Measurements from ENCODE around the gene GLIPR1L2.

GLIPR1L2 gene

DNA sequence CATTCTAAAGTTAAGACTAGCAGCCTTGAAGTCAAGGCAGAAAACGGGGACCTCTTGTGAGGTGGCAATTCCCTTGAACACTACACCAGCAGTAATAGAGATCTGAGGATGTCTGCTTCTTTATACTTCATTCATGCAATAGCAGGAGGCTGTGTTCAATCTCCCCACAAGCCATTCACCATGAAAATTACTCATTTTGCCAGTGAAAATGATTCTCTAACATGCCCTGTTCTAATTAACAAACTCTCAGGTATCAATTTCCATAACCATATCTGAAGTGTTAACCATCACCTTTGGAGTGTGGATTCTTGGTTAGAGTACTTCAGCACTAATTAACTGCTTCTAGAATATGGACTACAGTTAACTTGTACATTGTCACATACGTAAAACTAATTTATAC lies 86.2 kb downstream of the GLIPR1L2 start:
- DNase-seq (ENCODE audit: low spot score) = no peak

DNA sequence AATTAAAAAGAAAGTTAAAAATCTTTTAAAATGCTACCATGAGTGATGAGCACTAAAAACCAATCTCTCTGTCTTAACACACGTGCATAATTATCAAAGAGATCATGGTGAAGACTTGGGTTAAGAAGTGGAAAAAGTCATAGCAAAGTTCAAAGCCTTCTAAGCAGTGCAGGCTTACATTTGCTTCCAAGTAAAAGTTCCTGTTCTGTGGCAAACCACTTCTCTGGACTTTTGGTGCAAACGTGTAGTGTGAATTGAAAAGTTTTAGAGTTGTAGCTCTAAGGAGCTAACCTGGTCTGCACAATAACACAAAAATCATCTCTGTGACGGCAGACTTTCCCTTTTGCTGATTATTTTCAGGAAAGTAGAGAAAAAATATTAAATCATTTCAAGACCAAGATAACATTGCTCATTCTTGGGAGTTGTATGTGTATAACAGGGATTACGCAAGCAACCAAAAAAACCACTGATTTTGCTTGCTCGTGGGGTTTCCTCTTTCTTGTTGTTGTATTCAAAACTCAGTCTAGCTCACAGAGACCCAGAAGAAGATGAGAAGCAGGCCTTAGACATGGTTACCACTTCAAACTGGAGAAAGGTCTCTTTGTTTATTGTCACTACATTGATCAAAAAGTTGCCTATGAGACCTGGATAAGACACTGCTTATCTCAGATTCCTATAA lies 87.4 kb downstream of the GLIPR1L2 start:
- no peak for DNase-seq (ENCODE audit: low spot score)

DNA sequence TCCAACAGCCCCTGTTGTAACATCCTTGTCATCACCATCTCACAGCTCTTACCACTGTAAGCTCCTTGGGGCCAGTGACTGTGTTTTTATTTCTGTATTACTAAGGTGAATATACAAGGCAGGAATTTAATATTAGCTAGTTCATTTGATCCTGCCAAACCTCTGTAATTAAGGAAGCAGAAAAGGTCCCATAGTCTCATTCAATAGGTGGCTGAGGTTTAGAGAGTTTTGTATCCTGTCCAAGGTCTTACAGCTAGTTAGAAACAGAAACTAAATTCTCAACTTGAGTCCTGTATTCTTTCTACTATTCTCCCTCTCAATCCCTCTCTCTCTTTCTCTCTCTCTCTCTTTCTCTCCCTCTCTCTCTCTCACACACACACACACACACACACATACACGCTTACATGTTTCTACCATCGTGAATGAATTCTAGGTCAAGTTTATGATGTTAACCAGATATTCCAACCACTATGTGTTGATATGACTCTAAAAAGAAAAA lies 89.1 kb downstream of the GLIPR1L2 start:
- no peak for DNase-seq (ENCODE audit: low spot score)

DNA sequence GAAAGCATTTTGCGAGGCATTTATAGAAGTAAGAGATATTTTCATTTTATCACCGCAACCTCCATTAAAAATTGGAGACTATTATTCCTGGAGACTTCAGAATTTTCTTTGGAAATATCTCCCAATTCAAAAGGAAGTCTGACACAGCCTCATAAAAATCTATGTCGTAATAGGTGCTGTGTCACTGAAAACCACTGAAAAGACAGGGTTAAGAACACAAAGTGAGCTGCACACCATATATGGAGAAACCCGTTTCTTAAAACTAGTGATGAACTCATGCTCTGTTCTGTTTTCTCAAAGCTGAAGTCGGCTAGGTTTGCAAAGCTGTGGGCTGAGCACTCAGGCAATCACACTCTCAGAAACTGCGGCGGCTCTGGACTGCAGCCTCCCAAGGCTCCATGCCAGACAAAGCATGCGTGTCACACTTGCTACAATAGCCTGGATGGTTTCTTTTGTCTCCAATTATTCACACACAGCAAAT lies 89.6 kb downstream of the GLIPR1L2 start, which contains the start of gene GLIPR1:
GLIPR1 (plus strand) TSS at position 287 of the 481 bp plus-strand sequence; CDS start at position 413, 126 bp downstream.
- no peak for DNase-seq (ENCODE audit: low spot score)

DNA sequence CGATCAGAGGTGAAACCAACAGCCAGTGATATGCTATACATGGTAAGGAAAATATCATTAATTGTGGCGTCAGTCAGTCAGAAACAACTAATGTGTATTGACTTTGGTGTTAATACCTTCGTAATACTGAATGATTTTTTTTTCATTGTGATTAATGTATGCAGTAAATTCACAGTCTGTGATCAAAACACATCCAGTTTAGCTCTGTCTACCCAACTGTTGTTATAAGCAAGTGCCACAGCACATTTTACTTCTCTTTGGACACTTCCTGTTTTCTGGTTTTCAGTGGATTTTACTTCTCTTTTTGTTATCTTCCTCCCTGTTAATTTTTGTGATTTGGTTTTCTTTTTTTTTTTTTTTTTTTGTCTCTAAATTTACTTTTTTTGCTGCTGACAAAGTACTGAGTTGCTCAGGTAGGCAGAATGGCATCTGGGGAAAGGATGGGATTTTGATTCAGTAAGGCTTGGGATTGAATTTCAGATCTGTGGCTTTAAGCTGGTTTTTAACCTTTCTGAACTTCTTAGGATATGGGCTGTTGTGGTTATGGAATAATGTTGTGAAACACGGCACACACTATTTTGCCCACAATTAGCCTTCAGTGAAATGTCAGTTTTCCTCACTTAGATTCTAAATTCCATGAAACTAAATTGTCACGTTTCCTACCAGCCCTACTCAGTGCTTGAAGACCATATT lies 90.3 kb downstream of the GLIPR1L2 start:
- no peak for DNase-seq (ENCODE audit: low spot score)

DNA sequence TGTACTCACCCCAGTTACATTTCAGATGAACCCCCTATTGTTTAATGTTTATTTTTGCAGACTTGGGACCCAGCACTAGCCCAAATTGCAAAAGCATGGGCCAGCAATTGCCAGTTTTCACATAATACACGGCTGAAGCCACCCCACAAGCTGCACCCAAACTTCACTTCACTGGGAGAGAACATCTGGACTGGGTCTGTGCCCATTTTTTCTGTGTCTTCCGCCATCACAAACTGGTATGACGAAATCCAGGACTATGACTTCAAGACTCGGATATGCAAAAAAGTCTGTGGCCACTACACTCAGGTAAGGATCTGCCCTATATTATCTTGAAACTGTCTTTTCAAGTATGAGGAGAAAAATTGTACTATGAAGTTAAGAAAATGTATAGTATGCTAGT lies 90.9 kb downstream of the GLIPR1L2 start:
- no peak for DNase-seq (ENCODE audit: low spot score)

Measured in HuH-7.5 (cell line).